COR-L47 (cell line): ENCODE measurements around the gene IMPDH2.

Experiments used
- DNase-seq: peaks from one replicate; lab custom pipeline; 2025; lab: John Stamatoyannopoulos, UW

IMPDH2 gene

DNA sequence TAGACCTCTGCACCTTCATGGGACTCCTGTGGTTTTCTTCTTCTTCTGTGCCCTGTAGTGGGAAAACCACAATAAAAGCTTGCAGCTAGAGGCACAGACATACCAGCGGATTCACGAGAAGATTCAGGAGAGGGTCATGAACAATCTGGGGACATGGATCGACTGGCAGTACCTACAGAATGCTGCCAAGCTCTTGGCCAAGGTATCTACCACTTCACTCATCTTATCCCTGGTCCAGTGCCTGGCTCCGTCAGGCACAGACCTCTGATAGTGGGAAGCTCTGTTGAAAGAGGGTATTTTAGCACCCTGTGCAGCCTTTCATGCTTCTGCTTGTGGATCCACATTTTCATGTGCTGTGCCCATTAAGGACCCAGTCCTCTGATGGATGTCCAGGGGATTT lies 48.9 kb downstream of the IMPDH2 start:
- DNase-seq, result no peak

DNA sequence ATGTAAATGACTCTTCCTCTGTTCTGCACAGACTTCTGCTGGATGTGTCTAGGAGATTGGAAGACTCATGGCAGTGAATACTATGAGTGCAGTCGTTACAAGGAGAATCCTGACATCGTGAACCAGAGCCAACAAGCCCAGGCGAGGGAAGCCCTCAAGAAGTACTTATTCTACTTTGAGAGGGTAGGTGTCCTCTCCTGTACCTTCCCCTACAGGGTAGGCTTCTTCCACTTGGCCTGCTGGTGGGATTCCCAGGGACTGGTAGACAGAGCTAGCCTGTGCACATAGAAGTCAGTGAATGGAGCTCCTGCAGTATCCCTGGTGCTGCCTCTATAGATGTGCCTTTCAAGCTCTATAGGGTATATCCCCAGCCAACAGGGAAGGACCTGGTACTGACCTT lies 49.7 kb downstream of the IMPDH2 start:
- DNase-seq, result no peak
